WTC11 (cell line): ENCODE results near the gene ZNF488.

ENCODE experiments used
- NR2C2 ChIP-seq: sonication (generic); formaldehyde crosslinking; IDR thresholded peaks from 2 replicates; pipeline ENCODE4 v1.8.0; 2022; ENCODE audit warnings: mild to moderate bottlenecking, missing genetic modification reagents
- TEAD1 ChIP-seq: sonication (generic); formaldehyde crosslinking; IDR thresholded peaks from 2 replicates; pipeline ENCODE4 v1.8.0; 2022; ENCODE audit warnings: mild to moderate bottlenecking, missing genetic modification reagents
- TF ChIP-seq, protein P1 (sequence below): sonication (generic); formaldehyde crosslinking; IDR thresholded peaks from 2 replicates; pipeline ENCODE4 v1.8.1; 2023; ENCODE audit warnings: mild to moderate bottlenecking, missing genetic modification reagents
- TF ChIP-seq, protein P2 (sequence below): fragments of 200-600 bp; IDR thresholded peaks from 2 replicates; pipeline ENCODE4 v1.8.0; 2022; ENCODE audit warnings: antibody characterized with exemption

DNA sequence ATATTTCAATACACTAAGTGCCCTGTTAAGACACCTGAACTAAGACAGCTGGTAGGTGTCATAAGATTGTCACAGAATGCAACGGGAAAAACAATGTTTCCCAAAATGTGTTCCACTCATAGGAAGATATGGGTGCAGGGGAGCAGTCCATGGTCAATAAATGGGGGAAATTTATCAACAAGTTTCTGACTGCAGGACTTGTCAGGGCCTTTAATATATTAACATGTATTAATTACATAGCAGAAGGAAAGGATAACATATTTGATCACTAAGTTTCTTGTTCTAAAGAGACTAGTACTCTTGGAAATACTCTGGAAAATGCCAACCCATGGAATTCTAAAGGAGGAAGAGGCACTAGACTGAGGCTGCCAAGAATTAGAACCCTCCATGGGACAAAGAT is 29.2 kb downstream of the ZNF488 start:
- TF ChIP-seq, protein P1, sequence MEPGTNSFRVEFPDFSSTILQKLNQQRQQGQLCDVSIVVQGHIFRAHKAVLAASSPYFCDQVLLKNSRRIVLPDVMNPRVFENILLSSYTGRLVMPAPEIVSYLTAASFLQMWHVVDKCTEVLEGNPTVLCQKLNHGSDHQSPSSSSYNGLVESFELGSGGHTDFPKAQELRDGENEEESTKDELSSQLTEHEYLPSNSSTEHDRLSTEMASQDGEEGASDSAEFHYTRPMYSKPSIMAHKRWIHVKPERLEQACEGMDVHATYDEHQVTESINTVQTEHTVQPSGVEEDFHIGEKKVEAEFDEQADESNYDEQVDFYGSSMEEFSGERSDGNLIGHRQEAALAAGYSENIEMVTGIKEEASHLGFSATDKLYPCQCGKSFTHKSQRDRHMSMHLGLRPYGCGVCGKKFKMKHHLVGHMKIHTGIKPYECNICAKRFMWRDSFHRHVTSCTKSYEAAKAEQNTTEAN: no peak
- TF ChIP-seq, protein P2, sequence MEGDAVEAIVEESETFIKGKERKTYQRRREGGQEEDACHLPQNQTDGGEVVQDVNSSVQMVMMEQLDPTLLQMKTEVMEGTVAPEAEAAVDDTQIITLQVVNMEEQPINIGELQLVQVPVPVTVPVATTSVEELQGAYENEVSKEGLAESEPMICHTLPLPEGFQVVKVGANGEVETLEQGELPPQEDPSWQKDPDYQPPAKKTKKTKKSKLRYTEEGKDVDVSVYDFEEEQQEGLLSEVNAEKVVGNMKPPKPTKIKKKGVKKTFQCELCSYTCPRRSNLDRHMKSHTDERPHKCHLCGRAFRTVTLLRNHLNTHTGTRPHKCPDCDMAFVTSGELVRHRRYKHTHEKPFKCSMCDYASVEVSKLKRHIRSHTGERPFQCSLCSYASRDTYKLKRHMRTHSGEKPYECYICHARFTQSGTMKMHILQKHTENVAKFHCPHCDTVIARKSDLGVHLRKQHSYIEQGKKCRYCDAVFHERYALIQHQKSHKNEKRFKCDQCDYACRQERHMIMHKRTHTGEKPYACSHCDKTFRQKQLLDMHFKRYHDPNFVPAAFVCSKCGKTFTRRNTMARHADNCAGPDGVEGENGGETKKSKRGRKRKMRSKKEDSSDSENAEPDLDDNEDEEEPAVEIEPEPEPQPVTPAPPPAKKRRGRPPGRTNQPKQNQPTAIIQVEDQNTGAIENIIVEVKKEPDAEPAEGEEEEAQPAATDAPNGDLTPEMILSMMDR: no peak
- no peak for TF ChIP-seq NR2C2 (CRISPR knock-in tag)
- TF ChIP-seq TEAD1 (CRISPR knock-in tag): no peak
